ENCODE measurements around the gene RUNX2.

GRCh38 chr6:45548657-45549515, 220.8 kb downstream of the RUNX2 start:
- no peak for TF ChIP-seq POLR2AphosphoS5 (IDR thresholded peaks at IDR 0.05; ENCODE audit: low read depth, low read length)
- TF ChIP-seq POLR2A (IDR thresholded peaks at IDR 0.05; ENCODE audit: low read depth, low read length) = no peak
- TF ChIP-seq TAF1 (IDR thresholded peaks at IDR 0.05; ENCODE audit: borderline replicate concordance, low read depth, low read length) = no peak
